Nephron (organoid): Measurements from ENCODE around the gene SLC1A7.

Experiments
- H3K27ac Mint-ChIP-seq, 3 experiments: 2 replicates each; pipeline ENCODE4 v1.8.0; 2020; ENCODE audit warnings: mixed read lengths in 3 of 3, mild to moderate bottlenecking in 2 of 3, moderate library complexity in 1 of 3
- H3K27me3 Mint-ChIP-seq: 2 replicates; pipeline ENCODE4 v1.8.0; 2021; ENCODE audit warnings: low read depth, mild to moderate bottlenecking, moderate library complexity, mixed read lengths
- H3K36me3 Mint-ChIP-seq: 2 replicates; pipeline ENCODE4 v1.8.0; 2020; ENCODE audit warnings: low read depth, mixed read lengths
- H3K4me1 Mint-ChIP-seq: 2 replicates; pipeline ENCODE4 v1.8.0; 2020; ENCODE audit warnings: mixed read lengths
- H3K4me3 Mint-ChIP-seq, 3 experiments: 2 replicates each; pipeline ENCODE4 v1.8.0; 2020; ENCODE audit warnings: mild to moderate bottlenecking in 3 of 3, mixed read lengths in 3 of 3, moderate library complexity in 2 of 3
- H3K9me3 Mint-ChIP-seq: 2 replicates; pipeline ENCODE4 v1.8.0; 2020; ENCODE audit warnings: mixed read lengths
- CTCF ChIP-seq, 3 experiments: fragments of 200-600 bp; sonication (generic); IDR thresholded peaks; one replicate each; pipeline ENCODE4 v1.5.0; 2021; ENCODE audit warnings: antibody characterized with exemption in 3 of 3; ENCODE audit not compliant: unreplicated experiment in 3 of 3

SLC1A7 gene

DNA sequence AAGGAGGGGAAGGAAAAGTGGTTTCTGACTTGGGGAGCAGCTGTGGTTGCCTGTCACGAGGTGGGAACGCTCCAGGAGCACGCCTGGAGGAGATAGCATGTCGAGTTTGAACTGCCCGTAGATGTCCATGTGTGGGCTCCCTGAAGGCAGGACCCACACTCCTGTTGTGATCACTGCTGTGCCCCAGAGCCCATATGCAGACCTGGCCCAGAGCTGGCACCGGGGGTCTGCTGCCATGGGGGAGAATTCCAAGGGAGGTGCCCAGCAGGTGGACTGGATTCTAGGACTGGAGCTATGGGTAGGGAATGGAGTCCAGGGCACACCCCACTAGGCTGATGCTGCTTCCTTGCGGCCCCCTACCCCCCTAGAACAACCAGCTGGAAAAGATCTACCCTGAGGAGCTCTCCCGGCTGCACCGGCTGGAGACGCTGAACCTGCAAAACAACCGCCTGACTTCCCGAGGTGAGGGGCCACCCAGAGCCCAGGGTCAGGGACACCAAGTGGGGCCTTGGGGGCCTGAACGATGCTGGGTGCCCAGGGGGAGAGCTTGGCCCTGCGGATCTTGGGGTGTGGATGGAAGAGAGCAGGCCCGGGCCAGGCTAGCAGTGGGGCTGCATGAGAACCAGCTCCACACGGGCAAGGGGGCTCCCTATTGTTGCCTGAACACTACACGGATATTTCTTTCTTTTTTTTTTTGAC lies 71.1 kb downstream of the SLC1A7 start:
- Mint-ChIP-seq H3K4me1 (peaks cover 6% of the 10 kb centered on the region), H3K27me3 (peaks cover 17% of the 10 kb centered on the region), H3K9me3 (no peaks in the 10 kb centered on the region), H3K36me3 (no peaks in the 10 kb centered on the region), H3K4me3 (no peak overlapping the region), H3K27ac (no peak overlapping the region)
- no peak for TF ChIP-seq CTCF (IDR thresholded peaks at IDR 0.05; ENCODE audit: unreplicated experiment in 3 of 3)

GRCh38 chr1:53070621-53071020 lies 71.8 kb downstream of the SLC1A7 start:
- Mint-ChIP-seq H3K4me3 (no peak overlapping the region), H3K9me3 (no peaks in the 10 kb centered on the region), H3K36me3 (no peaks in the 10 kb centered on the region), H3K27me3 (peaks cover 16% of the 10 kb centered on the region), H3K27ac (no peak overlapping the region), H3K4me1 (peaks cover 9% of the 10 kb centered on the region)
- no peak for TF ChIP-seq CTCF (IDR thresholded peaks at IDR 0.05; ENCODE audit: unreplicated experiment in 3 of 3)

DNA sequence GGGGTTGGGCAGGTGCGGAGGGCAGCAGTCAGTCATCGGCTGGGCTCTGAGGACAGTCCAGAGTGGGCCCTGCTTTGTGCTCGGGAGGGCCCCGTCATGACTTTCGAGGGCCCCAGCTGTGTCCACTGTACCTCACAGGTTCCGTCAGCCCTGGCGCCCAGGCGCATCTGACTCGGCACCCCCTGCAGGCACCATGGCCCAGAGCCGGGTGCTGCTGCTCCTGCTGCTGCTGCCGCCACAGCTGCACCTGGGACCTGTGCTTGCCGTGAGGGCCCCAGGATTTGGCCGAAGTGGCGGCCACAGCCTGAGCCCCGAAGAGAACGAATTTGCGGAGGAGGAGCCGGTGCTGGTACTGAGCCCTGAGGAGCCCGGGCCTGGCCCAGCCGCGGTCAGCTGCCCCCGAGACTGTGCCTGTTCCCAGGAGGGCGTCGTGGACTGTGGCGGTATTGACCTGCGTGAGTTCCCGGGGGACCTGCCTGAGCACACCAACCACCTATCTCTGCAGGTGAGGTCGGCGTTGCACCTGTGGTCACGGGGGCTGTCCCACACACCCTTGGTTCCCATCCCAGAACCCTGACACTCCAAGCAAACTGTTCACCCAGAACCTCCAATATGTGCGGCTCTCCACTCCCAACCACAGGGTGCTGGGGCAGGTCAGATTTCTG lies 72.6 kb downstream of the SLC1A7 start:
- Mint-ChIP-seq H3K9me3 (no peaks in the 10 kb centered on the region), H3K4me3 (no peak overlapping the region), H3K36me3 (no peaks in the 10 kb centered on the region), H3K27me3 (peaks cover 20% of the 10 kb centered on the region), H3K4me1 (peaks cover 11% of the 10 kb centered on the region), H3K27ac (no peak overlapping the region)
- no peak for TF ChIP-seq CTCF (IDR thresholded peaks at IDR 0.05; ENCODE audit: unreplicated experiment in 3 of 3)

- Mint-ChIP-seq H3K9me3 (no peaks in the 10 kb centered on the region), H3K27ac (no peak overlapping the region), H3K4me3 (no peak overlapping the region), H3K36me3 (no peaks in the 10 kb centered on the region), H3K4me1 (peaks cover 11% of the 10 kb centered on the region), H3K27me3 (peaks cover 24% of the 10 kb centered on the region)
- TF ChIP-seq CTCF (IDR thresholded peaks at IDR 0.05; ENCODE audit: unreplicated experiment in 3 of 3), result no peak
Measured at GRCh38 chr1:53069265-53069662, 73.2 kb downstream of the SLC1A7 start.

DNA sequence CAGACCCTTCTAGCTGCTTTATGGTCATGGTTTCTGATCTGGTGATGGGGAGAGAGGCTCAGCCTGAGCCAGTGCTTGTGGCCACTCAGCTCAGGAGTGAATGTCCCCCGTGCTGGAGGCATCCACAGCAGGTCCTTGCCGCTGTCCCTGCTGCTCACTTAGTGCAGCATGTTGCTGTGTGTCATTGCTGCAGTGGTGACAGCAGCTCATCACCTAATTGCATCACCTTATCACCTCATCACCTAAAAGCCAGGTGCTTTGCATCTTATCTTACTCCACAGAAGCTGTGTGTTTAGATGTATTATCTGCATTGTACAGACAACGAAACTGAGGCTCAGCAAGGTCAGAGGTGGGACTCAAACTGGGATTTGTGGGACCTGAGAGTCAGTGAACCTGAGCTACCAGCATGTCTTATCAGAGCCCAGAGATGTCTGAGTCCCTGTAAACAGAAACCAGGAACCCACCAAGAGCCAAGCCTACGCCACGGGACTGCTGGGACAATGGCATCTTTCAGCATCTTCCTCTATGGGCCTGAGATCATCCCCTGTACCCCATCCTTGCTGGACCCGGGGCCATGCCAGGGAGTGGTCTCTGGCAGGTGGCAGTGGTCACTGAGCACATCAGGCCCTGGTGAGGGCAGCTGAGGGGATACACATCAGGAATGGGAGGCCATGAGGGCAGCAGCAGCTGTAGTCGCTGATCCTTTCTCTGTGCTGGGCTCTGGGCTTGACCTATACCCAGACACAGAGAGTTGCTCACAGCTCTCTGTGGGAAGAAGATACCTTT lies 73.9 kb downstream of the SLC1A7 start:
- no peak for TF ChIP-seq CTCF (IDR thresholded peaks at IDR 0.05; ENCODE audit: unreplicated experiment in 3 of 3)
- H3K27me3 Mint-ChIP-seq, result peaks cover 30% of the 10 kb centered on the region
- no peak overlapping the region for H3K27ac Mint-ChIP-seq
- H3K9me3 Mint-ChIP-seq, result no peaks in the 10 kb centered on the region
- H3K36me3 Mint-ChIP-seq, result no peaks in the 10 kb centered on the region
- H3K4me3 Mint-ChIP-seq, result no peak overlapping the region
- peaks cover 18% of the 10 kb centered on the region for H3K4me1 Mint-ChIP-seq
